ENCODE measurements around the gene IGFBPL1. TPM values are rescaled to one million over a fixed set of nuclear protein-coding genes. Genes with fewer than 3 reads are reported as not detected.

The IGFBPL1 gene
- total and polyA plus RNA-seq, 3 experiments from 2014 or later: not detected

DNA sequence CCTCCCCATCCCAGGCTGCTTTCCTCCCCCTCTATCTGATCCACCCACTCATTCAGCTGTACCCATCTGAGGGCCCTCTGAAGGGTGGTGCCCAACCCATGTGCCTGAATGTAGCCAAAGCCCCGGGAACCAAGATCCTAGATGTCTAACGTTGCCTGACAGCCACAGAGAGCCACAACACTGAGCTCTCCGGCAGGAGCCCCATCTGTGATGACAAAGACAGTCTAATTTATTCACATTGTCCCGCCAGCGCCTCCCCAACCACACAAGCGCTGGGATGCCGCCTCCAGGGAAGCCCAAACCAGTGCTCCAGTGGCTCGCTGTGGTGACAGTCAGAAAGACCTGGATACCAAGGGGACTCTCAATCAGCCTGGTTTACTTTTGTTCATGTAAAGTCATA lies 8.4 kb downstream of the IGFBPL1 start:
- peaks cover 13 to 21% of the 10 kb centered on the region in 2 donors for H3K27me3 Mint-ChIP-seq
- POLR2A ChIA-PET: no interaction called here
- no peaks in the 10 kb centered on the region for H3K36me3 Mint-ChIP-seq
- Histone ChIP-seq H3K4me3 (ENCODE audit: low read length) (no peak overlapping the region), H3K9me3 (ENCODE audit: low read length) (no peaks in the 10 kb centered on the region), H3K36me3 (ENCODE audit: insufficient read depth, low read length) (no peaks in the 10 kb centered on the region), H3K27ac (ENCODE audit: low read depth, low read length) (no peak overlapping the region), H3K27me3 (ENCODE audit: insufficient read depth, low read length, poor library complexity, severe bottlenecking) (no peaks in the 10 kb centered on the region), H3K4me1 (ENCODE audit: insufficient read depth, low read length) (no peaks in the 10 kb centered on the region)
- no peak overlapping the region for H3K4me3 Mint-ChIP-seq
- CTCF ChIA-PET: no interaction called here
- no peak overlapping the region for H3K27ac Mint-ChIP-seq
- H3K4me1 Mint-ChIP-seq: no peaks in the 10 kb centered on the region
- H3K9me3 Mint-ChIP-seq: no peaks in the 10 kb centered on the region
- no peak for DNase-seq

DNA sequence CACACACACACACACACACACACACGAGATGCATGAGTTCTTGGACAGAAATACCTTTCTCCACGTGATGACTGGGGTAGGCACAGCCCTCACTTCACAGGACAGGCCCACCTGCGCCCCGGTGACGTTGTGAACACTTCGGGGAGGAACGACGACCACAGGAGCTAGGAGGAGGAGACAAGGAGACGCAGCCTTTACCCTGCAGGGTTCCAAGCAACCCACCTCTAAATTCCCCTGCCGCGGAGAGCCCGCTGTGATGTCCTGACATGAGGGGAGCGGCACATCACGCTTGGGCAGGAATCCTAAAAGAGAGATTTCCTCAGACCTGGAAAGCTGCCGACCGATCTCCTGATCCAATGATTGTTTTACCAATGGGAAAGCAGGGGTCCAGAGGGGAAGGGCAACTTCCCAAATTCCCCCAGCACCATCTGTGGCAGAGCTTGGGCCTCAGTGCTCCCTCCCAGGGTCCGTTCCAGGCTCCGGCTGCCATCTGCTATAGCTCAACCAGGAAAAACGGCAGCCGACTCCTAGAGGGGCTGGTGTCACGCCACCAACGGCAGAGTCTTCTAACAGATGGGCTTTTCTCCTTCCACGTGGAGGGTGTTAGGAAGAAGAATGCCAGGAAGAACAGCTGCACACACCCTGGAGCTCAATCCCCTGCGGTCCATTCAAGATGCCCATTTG lies 10.1 kb downstream of the IGFBPL1 start:
- Histone ChIP-seq H3K4me1 (ENCODE audit: insufficient read depth, low read length) (no peaks in the 10 kb centered on the region), H3K27ac (ENCODE audit: low read depth, low read length) (no peak overlapping the region), H3K4me3 (ENCODE audit: low read length) (no peak overlapping the region), H3K27me3 (ENCODE audit: insufficient read depth, low read length, poor library complexity, severe bottlenecking) (no peaks in the 10 kb centered on the region), H3K9me3 (ENCODE audit: low read length) (no peaks in the 10 kb centered on the region), H3K36me3 (ENCODE audit: insufficient read depth, low read length) (no peaks in the 10 kb centered on the region)
- no peak for DNase-seq
- H3K9me3 Mint-ChIP-seq: no peaks in the 10 kb centered on the region
- ChIA-PET POLR2A (no interaction called here), CTCF (no interaction called here)
- H3K27ac Mint-ChIP-seq: no peak overlapping the region
- no peak overlapping the region for H3K4me3 Mint-ChIP-seq
- H3K4me1 Mint-ChIP-seq: no peaks in the 10 kb centered on the region
- H3K36me3 Mint-ChIP-seq: no peaks in the 10 kb centered on the region
- peaks cover 16 to 17% of the 10 kb centered on the region in 2 donors for H3K27me3 Mint-ChIP-seq

GRCh38 chr9:38413283-38413682 lies 11.0 kb downstream of the IGFBPL1 start:
- POLR2A ChIA-PET: no interaction called here
- CTCF ChIA-PET: no interaction called here

GRCh38 chr9:38412751-38413150 lies 11.5 kb downstream of the IGFBPL1 start:
- Histone ChIP-seq H3K27me3 (ENCODE audit: insufficient read depth, low read length, poor library complexity, severe bottlenecking) (no peaks in the 10 kb centered on the region), H3K27ac (ENCODE audit: low read depth, low read length) (no peak overlapping the region), H3K4me1 (ENCODE audit: insufficient read depth, low read length) (no peaks in the 10 kb centered on the region), H3K9me3 (ENCODE audit: low read length) (no peaks in the 10 kb centered on the region), H3K4me3 (ENCODE audit: low read length) (no peak overlapping the region), H3K36me3 (ENCODE audit: insufficient read depth, low read length) (no peaks in the 10 kb centered on the region)
- Mint-ChIP-seq H3K27me3 (peaks cover 19 to 25% of the 10 kb centered on the region in 2 donors), H3K9me3 (no peaks in the 10 kb centered on the region), H3K36me3 (no peaks in the 10 kb centered on the region), H3K4me1 (no peaks in the 10 kb centered on the region), H3K4me3 (no peak overlapping the region), H3K27ac (no peak overlapping the region)
- DNase-seq: no peak
- POLR2A ChIA-PET: no interaction called here
- CTCF ChIA-PET: no interaction called here

More at GRCh38 chr9:38413283-38413682, 11.0 kb downstream of the IGFBPL1 start:
- no peak for DNase-seq
- H3K4me1 Mint-ChIP-seq: no peaks in the 10 kb centered on the region
- H3K4me3 Mint-ChIP-seq: no peak overlapping the region
- Histone ChIP-seq H3K36me3 (ENCODE audit: insufficient read depth, low read length) (no peaks in the 10 kb centered on the region), H3K4me3 (ENCODE audit: low read length) (no peak overlapping the region), H3K27ac (ENCODE audit: low read depth, low read length) (no peak overlapping the region), H3K9me3 (ENCODE audit: low read length) (no peaks in the 10 kb centered on the region), H3K27me3 (ENCODE audit: insufficient read depth, low read length, poor library complexity, severe bottlenecking) (no peaks in the 10 kb centered on the region), H3K4me1 (ENCODE audit: insufficient read depth, low read length) (no peaks in the 10 kb centered on the region)
- no peaks in the 10 kb centered on the region for H3K9me3 Mint-ChIP-seq
- peaks cover 19 to 25% of the 10 kb centered on the region in 2 donors for H3K27me3 Mint-ChIP-seq
- no peaks in the 10 kb centered on the region for H3K36me3 Mint-ChIP-seq
- peak overlapping the region in 1 of 8 donors; percentile 47 for H3K27ac Mint-ChIP-seq

GRCh38 chr9:38408719-38409118 lies 15.5 kb downstream of the IGFBPL1 start:
- CTCF ChIA-PET: no interaction called here
- Histone ChIP-seq H3K4me3 (ENCODE audit: low read length) (no peak overlapping the region), H3K27me3 (ENCODE audit: insufficient read depth, low read length, poor library complexity, severe bottlenecking) (no peaks in the 10 kb centered on the region), H3K9me3 (ENCODE audit: low read length) (no peaks in the 10 kb centered on the region), H3K4me1 (ENCODE audit: insufficient read depth, low read length) (no peaks in the 10 kb centered on the region), H3K36me3 (ENCODE audit: insufficient read depth, low read length) (no peaks in the 10 kb centered on the region), H3K27ac (ENCODE audit: low read depth, low read length) (no peak overlapping the region)
- H3K27me3 Mint-ChIP-seq: peaks cover 21 to 48% of the 10 kb centered on the region in 2 donors
- POLR2A ChIA-PET: no interaction called here
- no peaks in the 10 kb centered on the region for H3K9me3 Mint-ChIP-seq
- H3K4me3 Mint-ChIP-seq: no peak overlapping the region
- no peaks in the 10 kb centered on the region for H3K36me3 Mint-ChIP-seq
- H3K4me1 Mint-ChIP-seq: no peaks in the 10 kb centered on the region
- H3K27ac Mint-ChIP-seq: no peak overlapping the region
- DNase-seq: no peak

DNA sequence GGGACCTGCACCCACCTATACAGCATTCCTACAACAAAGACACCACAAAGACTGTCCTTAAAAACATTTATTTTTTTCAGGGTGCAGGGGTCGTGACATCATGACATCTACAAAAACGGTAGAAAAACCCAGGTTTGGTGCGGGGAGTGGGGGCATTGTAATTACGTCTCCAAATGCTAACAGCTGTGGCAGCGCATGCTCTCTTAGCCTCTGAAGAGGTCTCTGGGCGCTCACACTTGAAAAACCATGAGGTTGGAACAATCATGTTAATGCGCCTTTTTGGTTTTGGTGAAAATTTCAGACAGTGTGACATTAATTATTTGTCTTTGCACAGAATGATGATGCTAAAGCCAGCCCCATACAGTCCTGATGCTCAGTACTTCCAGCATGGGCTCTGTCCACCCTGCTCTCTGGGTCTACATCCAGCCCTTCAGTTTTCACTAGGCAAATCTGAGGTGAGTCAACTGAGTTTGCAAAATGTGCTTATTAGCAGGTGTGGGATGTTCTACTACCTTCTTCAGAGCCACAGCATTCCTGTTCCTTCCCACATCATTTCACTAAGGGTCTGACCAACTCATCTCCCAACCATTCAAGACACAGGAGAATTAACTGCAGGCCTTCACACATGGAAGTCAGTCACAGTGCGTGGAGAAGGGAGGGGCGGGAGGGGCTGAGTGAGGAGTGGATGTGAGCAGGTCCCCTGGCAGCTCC lies 17.6 kb downstream of the IGFBPL1 start:
- Mint-ChIP-seq H3K4me1 (no peaks in the 10 kb centered on the region), H3K36me3 (no peaks in the 10 kb centered on the region), H3K27me3 (peaks cover 27 to 56% of the 10 kb centered on the region in 2 donors), H3K27ac (no peak overlapping the region), H3K4me3 (peak overlapping the region in 1 of 7 donors; percentile 5), H3K9me3 (no peaks in the 10 kb centered on the region)
- no peak for DNase-seq
- Histone ChIP-seq H3K36me3 (ENCODE audit: insufficient read depth, low read length) (no peaks in the 10 kb centered on the region), H3K27me3 (ENCODE audit: insufficient read depth, low read length, poor library complexity, severe bottlenecking) (no peaks in the 10 kb centered on the region), H3K27ac (ENCODE audit: low read depth, low read length) (no peak overlapping the region), H3K9me3 (ENCODE audit: low read length) (no peaks in the 10 kb centered on the region), H3K4me1 (ENCODE audit: insufficient read depth, low read length) (no peaks in the 10 kb centered on the region), H3K4me3 (ENCODE audit: low read length) (no peak overlapping the region)
- ChIA-PET POLR2A (no interaction called here), CTCF (no interaction called here)

GRCh38 chr9:38405785-38406184 lies 18.5 kb downstream of the IGFBPL1 start:
- H3K9me3 ChIP-seq (ENCODE audit: low read length): no peaks in the 10 kb centered on the region
- H3K27me3 Mint-ChIP-seq: peaks cover 24 to 53% of the 10 kb centered on the region in 2 donors
- H3K27ac Mint-ChIP-seq: no peak overlapping the region
- DNase-seq: no peak
- peaks cover 0 to under 1% (median 0%) of the 10 kb centered on the region in 3 donors for H3K4me1 Mint-ChIP-seq
- no peaks in the 10 kb centered on the region for H3K9me3 Mint-ChIP-seq
- ChIA-PET CTCF (no interaction called here), POLR2A (no interaction called here)
- H3K4me3 ChIP-seq (ENCODE audit: low read length): no peak overlapping the region
- H3K27ac ChIP-seq (ENCODE audit: low read depth, low read length): no peak overlapping the region
- no peaks in the 10 kb centered on the region for H3K4me1 ChIP-seq (ENCODE audit: insufficient read depth, low read length)
- no peak overlapping the region for H3K4me3 Mint-ChIP-seq
- H3K27me3 ChIP-seq (ENCODE audit: insufficient read depth, low read length, poor library complexity, severe bottlenecking): no peaks in the 10 kb centered on the region
- no peaks in the 10 kb centered on the region for H3K36me3 ChIP-seq (ENCODE audit: insufficient read depth, low read length)
- H3K36me3 Mint-ChIP-seq: no peaks in the 10 kb centered on the region

GRCh38 chr9:38404314-38404713 lies 19.9 kb downstream of the IGFBPL1 start:
- Mint-ChIP-seq H3K4me1 (peaks cover 0 to 6% (median 3%) of the 10 kb centered on the region in 3 donors), H3K36me3 (peaks cover 0 to 3% (median 0%) of the 10 kb centered on the region in 3 donors), H3K27me3 (peaks cover 24 to 49% of the 10 kb centered on the region in 2 donors), H3K9me3 (no peaks in the 10 kb centered on the region), H3K4me3 (no peak overlapping the region), H3K27ac (no peak overlapping the region)
- ChIA-PET CTCF (no interaction called here), POLR2A (no interaction called here)
- Histone ChIP-seq H3K36me3 (ENCODE audit: insufficient read depth, low read length) (no peaks in the 10 kb centered on the region), H3K4me1 (ENCODE audit: insufficient read depth, low read length) (no peaks in the 10 kb centered on the region), H3K27me3 (ENCODE audit: insufficient read depth, low read length, poor library complexity, severe bottlenecking) (no peaks in the 10 kb centered on the region), H3K4me3 (ENCODE audit: low read length) (no peak overlapping the region), H3K27ac (ENCODE audit: low read depth, low read length) (no peak overlapping the region), H3K9me3 (ENCODE audit: low read length) (no peaks in the 10 kb centered on the region)
- no peak for DNase-seq
